H1 (cell line): Measurements from ENCODE around the gene POLR2I. TPM values are rescaled to one million over a fixed set of nuclear protein-coding genes. Genes with fewer than 3 reads are reported as not detected.

ENCODE experiments used
- CTCF ChIA-PET: fragments of 300-600 bp; sonication (Branson Sonifier 250); formaldehyde crosslinking; loops from one replicate; lab custom pipeline; 2021; ENCODE audit not compliant: partially characterized antibody; lab: Charles Lee
- POLR2A ChIA-PET: fragments of 300-600 bp; sonication (Branson Sonifier 250); formaldehyde crosslinking; loops from one replicate; lab custom pipeline; 2021; ENCODE audit warnings: inconsistent platforms; ENCODE audit not compliant: partially characterized antibody; lab: Charles Lee
- DNase-seq, 2 experiments: peaks; one replicate each; pipeline versions ENCODE4 v3.0.0 to v3.0.0-alpha.2; 2010 to 2022; ENCODE audit warnings: low spot score in 2 of 2, low read depth in 1 of 2, mixed read lengths in 1 of 2
- FAIRE-seq: peaks from 2 replicates; lab custom pipeline; 2011; peaks lifted over from hg19 to GRCh38; lab: Jason Lieb, UNC
- H2AFZ ChIP-seq: 2 replicates; pipeline ENCODE4 v1.8.1; 2012; ENCODE audit warnings: low read length, inconsistent platforms
- H2AK5ac ChIP-seq: 2 replicates; pipeline ENCODE4 v1.6.1; 2013; ENCODE audit warnings: low read depth, low read length
- H2BK120ac ChIP-seq: replicated peaks from 2 replicates; pipeline ENCODE3; 2013; ENCODE audit warnings: low read depth, low read length, inconsistent platforms
- H2BK12ac ChIP-seq: 2 replicates; pipeline ENCODE4 v1.6.1; 2013; ENCODE audit warnings: low read depth, low read length
- H2BK15ac ChIP-seq: 2 replicates; pipeline ENCODE4 v1.6.1; 2013; ENCODE audit warnings: low read length
- H2BK20ac ChIP-seq: 2 replicates; pipeline ENCODE4 v1.6.1; 2013; ENCODE audit warnings: low read length
- H2BK5ac ChIP-seq: 2 replicates; pipeline ENCODE4 v1.6.1; 2013; ENCODE audit warnings: low read depth, low read length
- H3K14ac ChIP-seq: 2 replicates; pipeline ENCODE4 v1.6.1; 2013; ENCODE audit warnings: inconsistent platforms; ENCODE audit not compliant: insufficient read length
- H3K18ac ChIP-seq: 2 replicates; pipeline ENCODE4 v1.6.1; 2013; ENCODE audit warnings: low read length; ENCODE audit errors: extremely low read depth
- H3K23ac ChIP-seq: 2 replicates; pipeline ENCODE4 v1.6.1; 2013; ENCODE audit warnings: inconsistent platforms; ENCODE audit not compliant: insufficient read length
- H3K23me2 ChIP-seq: 2 replicates; pipeline ENCODE4 v1.6.1; 2013; ENCODE audit warnings: low read depth, low read length
- H3K27ac ChIP-seq: 2 replicates; pipeline ENCODE4 v1.6.1; 2011; ENCODE audit warnings: low read depth, low read length, inconsistent platforms
- H3K27me3 ChIP-seq, 4 experiments: replicated peaks in 1 of 4; 1 replicate in 1 of 4; 2 replicates in 3 of 4; pipeline versions ENCODE4 v1.6.1 to v1.8.1; 2011 to 2013; ENCODE audit warnings: low read length in 3 of 4, mild to moderate bottlenecking in 3 of 4, inconsistent platforms in 2 of 4, mixed read lengths in 2 of 4, moderate library complexity in 1 of 4; ENCODE audit not compliant: control insufficient read depth in 3 of 4, insufficient read depth in 3 of 4; ENCODE audit errors: extremely low read depth in 1 of 4
- H3K36me3 ChIP-seq, 4 experiments: 2 replicates each; pipeline versions ENCODE4 v1.6.1 to v1.8.1; 2011 to 2013; ENCODE audit warnings: mild to moderate bottlenecking in 4 of 4, low read length in 3 of 4, moderate library complexity in 2 of 4, control low read depth in 1 of 4, inconsistent platforms in 1 of 4; ENCODE audit not compliant: insufficient read depth in 4 of 4, control insufficient read depth in 2 of 4
- H3K4ac ChIP-seq: replicated peaks from 2 replicates; pipeline ENCODE3; 2013; ENCODE audit warnings: low read length, low read depth, mixed read lengths, inconsistent platforms; ENCODE audit not compliant: insufficient read length
- H3K4me1 ChIP-seq, 4 experiments: replicated peaks in 1 of 4; 1 replicate in 1 of 4; 2 replicates in 3 of 4; pipeline versions ENCODE4 v1.6.1 to v1.8.1; 2011 to 2013; ENCODE audit warnings: low read length in 3 of 4, inconsistent platforms in 2 of 4, mixed read lengths in 1 of 4; ENCODE audit not compliant: insufficient read depth in 4 of 4, control insufficient read depth in 3 of 4
- H3K4me2 ChIP-seq, 2 experiments: 2 replicates each; pipeline versions ENCODE4 v1.6.1 to v1.8.1; 2011 to 2013; ENCODE audit warnings: low read depth in 2 of 2, low read length in 2 of 2, control low read depth in 1 of 2, inconsistent platforms in 1 of 2, mild to moderate bottlenecking in 1 of 2; ENCODE audit not compliant: insufficient read depth in 1 of 2
- H3K4me3 ChIP-seq, 4 experiments: fragments of 200-600, 300-600 bp in 1 of 4; sonication (generic), shearing (Covaris generic), sonication (Bioruptor Twin) in 1 of 4; 2 replicates each; pipeline versions ENCODE4 v1.5.1 to v1.8.1; 2011 to 2016; ENCODE audit warnings: low read length in 4 of 4, low read depth in 3 of 4, control low read depth in 2 of 4, inconsistent platforms in 2 of 4, mild to moderate bottlenecking in 2 of 4, mixed read lengths in 1 of 4, moderate library complexity in 1 of 4; ENCODE audit not compliant: insufficient read depth in 2 of 4; ENCODE audit errors: extremely low read depth in 1 of 4
- H3K56ac ChIP-seq: replicated peaks from 2 replicates; pipeline ENCODE3; 2013; ENCODE audit warnings: low read depth, mild to moderate bottlenecking, mixed read lengths, low read length, inconsistent platforms; ENCODE audit not compliant: insufficient read length
- H3K79me1 ChIP-seq: 2 replicates; pipeline ENCODE4 v1.6.1; 2013; ENCODE audit warnings: low read depth, low read length, control low read depth
- H3K79me2 ChIP-seq, 2 experiments: 2 replicates each; pipeline versions ENCODE4 v1.6.1 to v1.8.1; 2012 to 2013; ENCODE audit warnings: low read length in 2 of 2, mild to moderate bottlenecking in 2 of 2, inconsistent platforms in 1 of 2; ENCODE audit not compliant: insufficient read depth in 2 of 2, control insufficient read depth in 1 of 2
- H3K9ac ChIP-seq, 4 experiments: replicated peaks in 1 of 4; 1 replicate in 1 of 4; 2 replicates in 3 of 4; pipeline versions ENCODE4 v1.6.1 to v1.8.1; 2011 to 2013; ENCODE audit warnings: low read depth in 3 of 4, low read length in 3 of 4, control low read depth in 2 of 4, mild to moderate bottlenecking in 2 of 4, moderate library complexity in 2 of 4, inconsistent platforms in 1 of 4; ENCODE audit errors: extremely low read depth in 1 of 4
- H3K9me3 ChIP-seq, 2 experiments: 2 replicates each; pipeline versions ENCODE4 v1.6.1 to v1.8.1; 2012 to 2013; ENCODE audit warnings: mild to moderate bottlenecking in 2 of 2, moderate library complexity in 2 of 2, control low read depth in 1 of 2, inconsistent platforms in 1 of 2, low read depth in 1 of 2, low read length in 1 of 2, mixed read lengths in 1 of 2; ENCODE audit not compliant: insufficient read depth in 2 of 2
- H4K20me1 ChIP-seq, 2 experiments: replicated peaks in 1 of 2; 2 replicates each; pipeline versions ENCODE3 to v1.8.1; 2011 to 2013; ENCODE audit warnings: inconsistent platforms in 2 of 2, low read length in 2 of 2, mild to moderate bottlenecking in 1 of 2; ENCODE audit not compliant: insufficient read depth in 2 of 2, control insufficient read depth in 1 of 2
- H4K5ac ChIP-seq: 2 replicates; pipeline ENCODE4 v1.6.1; 2013; ENCODE audit warnings: low read length, low read depth, mixed read lengths, inconsistent platforms; ENCODE audit not compliant: insufficient read length
- H4K8ac ChIP-seq: 2 replicates; pipeline ENCODE4 v1.8.0; 2013; ENCODE audit warnings: mild to moderate bottlenecking, moderate library complexity, low read length, inconsistent platforms; ENCODE audit not compliant: insufficient read depth; ENCODE audit errors: extremely low read depth
- H4K91ac ChIP-seq: replicated peaks from 2 replicates; pipeline ENCODE3; 2013; ENCODE audit warnings: low read length, mixed read lengths, inconsistent platforms; ENCODE audit not compliant: insufficient read length
- CTCF ChIP-seq, 3 experiments: IDR thresholded peaks; 1 replicate in 2 of 3; 2 replicates in 1 of 3; pipeline versions ENCODE4 v1.5.1 to v1.6.1; 2011; ENCODE audit warnings: low read length in 3 of 3, mild to moderate bottlenecking in 3 of 3, inconsistent platforms in 2 of 3, low read depth in 1 of 3, moderate library complexity in 1 of 3; ENCODE audit not compliant: insufficient read depth in 1 of 3; ENCODE audit errors: control extremely low read depth in 1 of 3
- GABPA ChIP-seq: IDR thresholded peaks from 2 replicates; pipeline ENCODE4 v1.6.1; 2011; ENCODE audit warnings: mild to moderate bottlenecking, low read length, moderate library complexity, borderline replicate concordance; ENCODE audit not compliant: insufficient read depth
- JUND ChIP-seq: IDR thresholded peaks from 2 replicates; pipeline ENCODE4 v1.6.1; 2011; ENCODE audit warnings: mild to moderate bottlenecking, improper control_type of control experiment, low read length
- KDM1A ChIP-seq: fragments of 200-600, 300-600 bp; sonication (generic); IDR thresholded peaks from 2 replicates; pipeline ENCODE4 v1.7.1; 2016; ENCODE audit warnings: mild to moderate bottlenecking, low read length, borderline replicate concordance
- MAFK ChIP-seq: IDR thresholded peaks from 2 replicates; pipeline ENCODE4 v1.6.1; 2012; ENCODE audit warnings: low read depth, mild to moderate bottlenecking, improper control_type of control experiment, low read length
- RAD21 ChIP-seq, 2 experiments: IDR thresholded peaks in 1 of 2; conservative IDR thresholded peaks in 1 of 2; 2 replicates each; pipeline ENCODE4 v1.6.1; 2011; ENCODE audit warnings: low read depth in 2 of 2, low read length in 2 of 2, improper control_type of control experiment in 1 of 2, inconsistent platforms in 1 of 2, mild to moderate bottlenecking in 1 of 2, moderate library complexity in 1 of 2
- SIX5 ChIP-seq: IDR thresholded peaks from 2 replicates; pipeline ENCODE4 v1.6.1; 2011; ENCODE audit warnings: mild to moderate bottlenecking, low read depth, low read length
- TCF12 ChIP-seq: IDR thresholded peaks from 2 replicates; pipeline ENCODE4 v1.6.1; 2011; ENCODE audit warnings: low read depth, mild to moderate bottlenecking, low read length
- WGBS, 2 experiments: shearing (Covaris generic) in 1 of 2; methylation state at CpG; one replicate each; pipeline versions ENCODE4 v1.1.6 to v1.1.7; 2013 to 2015; ENCODE audit warnings: low lambda C conversion rate in 2 of 2, mixed read lengths in 2 of 2, inconsistent platforms in 1 of 2, low coverage in 1 of 2, missing lambda C conversion rate in 1 of 2; ENCODE audit not compliant: insufficient replicate concordance in 2 of 2, insufficient coverage in 1 of 2, insufficient read length in 1 of 2; ENCODE audit errors: extremely low coverage in 1 of 2, missing lambda C conversion rate in 1 of 2; 5-methylcytosine and 5-hydroxymethylcytosine counted together
- polyA plus RNA-seq, 7 experiments: library from polyadenylated mRNA; depleted of rRNA in 3 of 7; stranded (reverse) in 5 of 7; unstranded in 2 of 7; fragments of >200 nt in 5 of 7; fragments of 200-250 nt in 2 of 7; gene quantifications; 1 replicate in 5 of 7; 2 replicates in 1 of 7; 4 replicates in 1 of 7; pipeline versions ENCODE4 v1.2.1 to v1.2.3, GENCODE V29; 2011 to 2013; ENCODE audit warnings: missing spikeins in 2 of 7, mixed read lengths in 2 of 7
- total RNA-seq: library from RNA; stranded (reverse); fragmentation: NEBNext Ultra II Directional; extraction: Animal tissue kit (Norgen Biotek cat#: 25700); gene quantifications from 2 replicates; pipeline ENCODE4 v1.2.1, GENCODE V29; 2021

Gene POLR2I
- total and polyA plus RNA-seq, 2 of the 8 experiments (the other 6 are each of a cell fraction or from before 2014, with no cell fraction given) = 143 to 150 TPM

GRCh38 chr19:36110487-36111199, 4.0 kb downstream of the POLR2I start, which contains the start of gene OVOL3:
OVOL3 (plus strand) TSS chr19:36111143; CDS start chr19:36111203, 60 bp downstream.
- WGBS, 2 experiments = 9% methylated on average over 1 of the region's 1 CpG; no CpG with 5 or more reads in 1 of the 2 experiments
- no peak within 1 kb of the TSS for H2BK20ac ChIP-seq
- FAIRE-seq (no peak), DNase-seq (peak in 1 of 2 experiments; percentile 70)
- H4K91ac ChIP-seq = no peak within 1 kb of the TSS
- H3K79me1 ChIP-seq = peaks cover 4% of the 10 kb centered on the region; the same call in 1 of the 2 replicates
- H2BK120ac ChIP-seq = no peak within 1 kb of the TSS
- no peak within 1 kb of the TSS for H4K8ac ChIP-seq
- H3K9ac ChIP-seq = no peak within 1 kb of the TSS; a peak in 1 of 7 replicates
- no peak within 1 kb of the TSS for H3K4ac ChIP-seq
- POLR2A ChIA-PET = interaction anchor here (0.6 to 1.7 kb wide), 10 partner anchors 7 to 463 kb away, joined by 3 to 7 read pairs (median 4); partner anchors contain the start of genes THAP8, WDR62, ZNF146 and ZNF529
- H2AK5ac ChIP-seq = no peak within 1 kb of the TSS
- no peak within 1 kb of the TSS for H2AFZ ChIP-seq
- peaks cover 0 to 4% of the 10 kb centered on the region in 2 experiments for H4K20me1 ChIP-seq
- CTCF ChIA-PET = interaction anchor here (0.8 kb wide), 2 partner anchors 17 to 21 kb away, joined by 3 read pairs; no protein-coding TSS in a partner anchor
- H4K5ac ChIP-seq = no peak within 1 kb of the TSS
- H3K18ac ChIP-seq = no peak within 1 kb of the TSS
- no peaks in the 10 kb centered on the region for H3K9me3 ChIP-seq
- peaks cover 10% of the 10 kb centered on the region for H3K23me2 ChIP-seq
- no peak within 1 kb of the TSS for H3K27ac ChIP-seq
- no peak within 1 kb of the TSS; a peak in 1 of 8 replicates for H3K4me3 ChIP-seq
- H3K56ac ChIP-seq = no peak within 1 kb of the TSS
- H3K14ac ChIP-seq = no peak within 1 kb of the TSS
- H3K4me1 ChIP-seq = peaks cover 8 to 21% (median 17%) of the 10 kb centered on the region in 4 experiments
- peak within 1 kb of the TSS; percentile 39; the same call in 1 of the 2 replicates for H2BK5ac ChIP-seq
- no peak within 1 kb of the TSS for H2BK12ac ChIP-seq
- no peaks in the 10 kb centered on the region for H3K27me3 ChIP-seq
- no peak within 1 kb of the TSS for H2BK15ac ChIP-seq
- H3K79me2 ChIP-seq = no peaks in the 10 kb centered on the region; a peak in 1 of 4 replicates
- no peak within 1 kb of the TSS for H3K23ac ChIP-seq
- H3K36me3 ChIP-seq = peaks cover 2 to 12% (median 6%) of the 10 kb centered on the region in 4 experiments; a peak in 5 of 8 replicates
- H3K4me2 ChIP-seq = peak within 1 kb of the TSS; percentile 28 to 36; a peak in 2 of 4 replicates
- no peak for TF ChIP-seq RAD21 (IDR thresholded peaks at IDR 0.05 in 1 of 2, conservative IDR thresholded peaks at IDR 0.05 in 1 of 2; ENCODE audit: low read depth in 2 of 2, low read length in 2 of 2)
- TF ChIP-seq MAFK = no peak
- TF ChIP-seq GABPA = no peak
- TF ChIP-seq KDM1A = peak; percentile 69; the same call in 1 of the 2 replicates
- no peak for TF ChIP-seq CTCF (IDR thresholded peaks at IDR 0.05; ENCODE audit: control extremely low read depth in 1 of 3, insufficient read depth in 1 of 3, low read depth in 1 of 3, low read length in 3 of 3)
- no peak for TF ChIP-seq SIX5
- TF ChIP-seq TCF12 = no peak
- no peak; the same call in 1 of the 2 replicates for TF ChIP-seq JUND
